Neutrophil (primary cell): ENCODE data around the gene SRGAP1.

Experiments used
- H3K27ac ChIP-seq: fragments of 200-600 bp; sonication (generic); 2 replicates; pipeline ENCODE4 v1.5.1; 2016; ENCODE audit warnings: mild to moderate bottlenecking, moderate library complexity
- H3K27me3 ChIP-seq: fragments of 200-600 bp; sonication (generic); 2 replicates; pipeline ENCODE4 v1.6.0; 2016; ENCODE audit warnings: mild to moderate bottlenecking
- H3K36me3 ChIP-seq: fragments of 200-600 bp; sonication (generic); 2 replicates; pipeline ENCODE4 v1.5.1; 2017
- H3K4me1 ChIP-seq, 2 experiments: fragments of 200-600 bp in 1 of 2; sonication (generic) in 1 of 2; 1 replicate in 1 of 2; 2 replicates in 1 of 2; pipeline versions ENCODE4 v1.5.1 to v1.6.1; 2013 to 2016; ENCODE audit warnings: low read depth in 1 of 2, low read length in 1 of 2, mild to moderate bottlenecking in 1 of 2, moderate library complexity in 1 of 2; ENCODE audit not compliant: control insufficient read depth in 1 of 2, insufficient read depth in 1 of 2
- H3K4me3 ChIP-seq, 2 experiments: fragments of 200-600 bp in 1 of 2; sonication (generic) in 1 of 2; 1 replicate in 1 of 2; 2 replicates in 1 of 2; pipeline ENCODE4 v1.5.1; 2013 to 2016; ENCODE audit warnings: low read depth in 1 of 2, low read length in 1 of 2, mild to moderate bottlenecking in 1 of 2, moderate library complexity in 1 of 2
- H3K9me3 ChIP-seq: fragments of 200-600 bp; sonication (generic); 2 replicates; pipeline ENCODE4 v1.5.1; 2016
- CTCF ChIP-seq: fragments of 200-600 bp; sonication (generic); IDR thresholded peaks from 2 replicates; pipeline ENCODE4 v1.5.1; 2016; ENCODE audit warnings: antibody characterized with exemption

Gene SRGAP1

GRCh38 chr12:64142382-64142781 lies 297.9 kb downstream of the SRGAP1 start:
- Histone ChIP-seq H3K4me3 (no peak overlapping the region), H3K36me3 (no peaks in the 10 kb centered on the region), H3K27ac (no peak overlapping the region), H3K9me3 (no peaks in the 10 kb centered on the region), H3K4me1 (no peaks in the 10 kb centered on the region), H3K27me3 (peaks cover 6% of the 10 kb centered on the region)
- no peak for TF ChIP-seq CTCF

- Histone ChIP-seq H3K27ac (no peak overlapping the region), H3K4me3 (no peak overlapping the region), H3K4me1 (no peaks in the 10 kb centered on the region), H3K9me3 (no peaks in the 10 kb centered on the region), H3K27me3 (peaks cover 10% of the 10 kb centered on the region), H3K36me3 (no peaks in the 10 kb centered on the region)
- no peak for TF ChIP-seq CTCF
Observed at GRCh38 chr12:64142784-64143183, 298.3 kb downstream of the SRGAP1 start.

GRCh38 chr12:64145226-64145625 lies 300.7 kb downstream of the SRGAP1 start:
- Histone ChIP-seq H3K9me3 (no peaks in the 10 kb centered on the region), H3K27ac (no peak overlapping the region), H3K27me3 (peaks cover 11% of the 10 kb centered on the region), H3K36me3 (no peaks in the 10 kb centered on the region), H3K4me1 (no peaks in the 10 kb centered on the region), H3K4me3 (no peak overlapping the region)
- TF ChIP-seq CTCF = no peak

GRCh38 chr12:64147011-64147631 lies 302.6 kb downstream of the SRGAP1 start:
- no peak overlapping the region for H3K27ac ChIP-seq
- no peak overlapping the region for H3K4me3 ChIP-seq
- no peaks in the 10 kb centered on the region for H3K4me1 ChIP-seq
- no peaks in the 10 kb centered on the region for H3K36me3 ChIP-seq
- no peak for TF ChIP-seq CTCF
- H3K9me3 ChIP-seq = no peaks in the 10 kb centered on the region
- peaks cover 11% of the 10 kb centered on the region for H3K27me3 ChIP-seq

GRCh38 chr12:64147875-64148274 lies 303.4 kb downstream of the SRGAP1 start:
- no peak overlapping the region for H3K27ac ChIP-seq
- H3K9me3 ChIP-seq = no peaks in the 10 kb centered on the region
- H3K27me3 ChIP-seq = peaks cover 11% of the 10 kb centered on the region
- no peak for TF ChIP-seq CTCF
- no peaks in the 10 kb centered on the region for H3K36me3 ChIP-seq
- no peak overlapping the region for H3K4me3 ChIP-seq
- no peaks in the 10 kb centered on the region for H3K4me1 ChIP-seq
